GM12878 (cell line): ENCODE measurements around the gene LGALS8. TPM values are rescaled to one million over a fixed set of nuclear protein-coding genes. Genes with fewer than 3 reads are reported as not detected.

Experiments used
- ATAC-seq: fragments of 200-7000 bp; cut with Tn5 transposase; 3 replicates; pipeline ENCODE4 v1.9.1; 2020; ENCODE audit warnings: mild to moderate bottlenecking, moderate library complexity
- BruUV-seq: library from RNA; stranded (reverse); fragments of 400-500 nt; replicated peaks from 2 replicates; lab custom pipeline; 2021; lab: Mats Ljungman, UMichigan
- CTCF ChIA-PET: fragments of 300-600 bp; sonication (Branson Sonifier 250); formaldehyde crosslinking; extraction: SDS; loops from one replicate; lab custom pipeline; 2021; ENCODE audit warnings: inconsistent platforms; lab: Yijun Ruan, JAX
- POLR2A ChIA-PET: fragments of 350-600 bp; formaldehyde crosslinking; extraction: SDS; loops from one replicate; lab custom pipeline; 2021; ENCODE audit warnings: inconsistent platforms; lab: Charles Lee
- RAD21 ChIA-PET: fragments of 300-600 bp; sonication (Branson Sonifier 250); formaldehyde crosslinking; loops from one replicate; lab custom pipeline; 2023; ENCODE audit warnings: antibody characterized with exemption; ENCODE audit not compliant: unreplicated experiment; lab: Charles Lee
- SMC1A ChIA-PET: fragments of 300-600 bp; sonication (Branson Sonifier 250); formaldehyde crosslinking; loops from one replicate; lab custom pipeline; 2023; ENCODE audit not compliant: unreplicated experiment, uncharacterized antibody; lab: Charles Lee
- DNase-seq: peaks from one replicate; pipeline ENCODE4 v3.0.0-alpha.2; 2011; ENCODE audit warnings: low read depth, low spot score
- FAIRE-seq: peaks from 3 replicates; lab custom pipeline; 2011; peaks lifted over from hg19 to GRCh38; lab: Jason Lieb, UNC
- H2AFZ ChIP-seq: 2 replicates; pipeline ENCODE4 v1.6.0; 2011; ENCODE audit warnings: low read depth, low read length, control low read depth; ENCODE audit not compliant: control insufficient read depth
- H3K27ac ChIP-seq: 2 replicates; pipeline ENCODE4 v1.5.1; 2011; ENCODE audit warnings: control low read depth; ENCODE audit not compliant: control insufficient read depth, insufficient read depth
- H3K27me3 ChIP-seq, 2 experiments: replicated peaks in 1 of 2; 2 replicates each; pipeline versions ENCODE4 v1.6.0 to v1.6.1; 2011; ENCODE audit warnings: low read length in 1 of 2; ENCODE audit not compliant: control insufficient read depth in 2 of 2, insufficient read depth in 2 of 2
- H3K36me3 ChIP-seq, 2 experiments: 2 replicates each; pipeline ENCODE4 v1.5.1; 2011; ENCODE audit warnings: low read length in 1 of 2; ENCODE audit not compliant: control insufficient read depth in 2 of 2, insufficient read depth in 2 of 2
- H3K4me1 ChIP-seq: 2 replicates; pipeline ENCODE4 v1.6.1; 2011; ENCODE audit warnings: mild to moderate bottlenecking, low read length, moderate library complexity, mixed read lengths; ENCODE audit not compliant: control insufficient read depth, insufficient read depth
- H3K4me2 ChIP-seq: 2 replicates; pipeline ENCODE4 v1.6.0; 2011; ENCODE audit warnings: control low read depth; ENCODE audit not compliant: control insufficient read depth, insufficient read depth
- H3K4me3 ChIP-seq: fragments of 200-600 bp; sonication (generic); 2 replicates; pipeline ENCODE4 v1.5.1; 2016
- H3K79me2 ChIP-seq: 2 replicates; pipeline ENCODE4 v1.6.0; 2011; ENCODE audit warnings: low read length; ENCODE audit not compliant: control insufficient read depth, insufficient read depth
- H3K9ac ChIP-seq: 2 replicates; pipeline ENCODE4 v1.8.0; 2011; ENCODE audit warnings: low read length, control low read depth, mixed read lengths; ENCODE audit not compliant: control insufficient read depth, insufficient read depth
- H3K9me3 ChIP-seq: replicated peaks from 3 replicates; pipeline ENCODE4 v1.5.1; 2011; ENCODE audit warnings: mild to moderate bottlenecking, low read length; ENCODE audit not compliant: control insufficient read depth, insufficient read depth
- H4K20me1 ChIP-seq: 2 replicates; pipeline ENCODE4 v1.6.0; 2011; ENCODE audit not compliant: control insufficient read depth, insufficient read depth
- ATF7 ChIP-seq: fragments of 450-650 bp; IDR thresholded peaks from 2 replicates; pipeline ENCODE4 v1.6.1; 2016; ENCODE audit warnings: low read depth, mild to moderate bottlenecking
- CHD1 ChIP-seq: IDR thresholded peaks from 2 replicates; pipeline ENCODE4 v1.6.1; 2012; ENCODE audit warnings: low read depth, low read length, improper control_type of control experiment
- DPF2 ChIP-seq: fragments of 450-650 bp; IDR thresholded peaks from 2 replicates; pipeline ENCODE4 v1.6.1; 2017; ENCODE audit warnings: mild to moderate bottlenecking
- EP300 ChIP-seq, 2 experiments: fragments of 150-350 bp in 1 of 2; IDR thresholded peaks; 2 replicates each; pipeline ENCODE4 v1.6.1; 2011 to 2012; ENCODE audit warnings: low read depth in 2 of 2, low read length in 2 of 2, borderline replicate concordance in 1 of 2, improper control_type of control experiment in 1 of 2, inconsistent platforms in 1 of 2; ENCODE audit not compliant: control insufficient read depth in 1 of 2
- FOXK2 ChIP-seq: fragments of 450-650 bp; IDR thresholded peaks from 2 replicates; pipeline ENCODE4 v1.6.1; 2017; ENCODE audit warnings: mild to moderate bottlenecking, moderate library complexity
- MTA2 ChIP-seq: fragments of 450-650 bp; IDR thresholded peaks from 2 replicates; pipeline ENCODE4 v1.6.1; 2016; ENCODE audit warnings: low read depth, mild to moderate bottlenecking, moderate library complexity
- MYC ChIP-seq: IDR thresholded peaks from 2 replicates; pipeline ENCODE4 v1.6.1; 2011; ENCODE audit warnings: mild to moderate bottlenecking, low read length, moderate library complexity, inconsistent platforms; ENCODE audit not compliant: insufficient read depth, insufficient replicate concordance, insufficient read length, severe bottlenecking
- POLR2AphosphoS5 ChIP-seq: IDR thresholded peaks from 2 replicates; pipeline ENCODE4 v1.6.1; 2011; ENCODE audit warnings: mild to moderate bottlenecking, low read length, inconsistent platforms
- POU2F2 ChIP-seq: IDR thresholded peaks from 3 replicates; pipeline ENCODE4 v1.6.1; 2011; ENCODE audit warnings: low read depth, mild to moderate bottlenecking, low read length, borderline replicate concordance
- ZNF384 ChIP-seq: IDR thresholded peaks from 2 replicates; pipeline ENCODE4 v1.6.1; 2012; ENCODE audit warnings: low read depth, mild to moderate bottlenecking, low read length, improper control_type of control experiment, borderline replicate concordance
- WGBS: methylation state at CpG from one replicate; pipeline ENCODE4 v1.1.6; 2016; ENCODE audit warnings: low lambda C conversion rate; ENCODE audit not compliant: insufficient replicate concordance, insufficient coverage; ENCODE audit errors: missing lambda C conversion rate; 5-methylcytosine and 5-hydroxymethylcytosine counted together
- in situ Hi-C: fragments of 300-500 bp; cut with MboI; formaldehyde crosslinking; loops from 9 replicates; pipeline ENCODE4 v1.14.3; 2018; ENCODE audit warnings: mixed read lengths
- intact Hi-C: fragments of 100-400 bp; cut with micrococcal nuclease; formaldehyde crosslinking; loops from one replicate; pipeline ENCODE4 v1.14.2; 2022; ENCODE audit not compliant: unreplicated experiment
- polyA plus RNA-seq, 11 experiments: library from polyadenylated mRNA; depleted of rRNA in 4 of 11; unstranded in 6 of 11; stranded (reverse) in 5 of 11; fragments of >200 nt; fragmentation: Nextera tagmentation in 4 of 11; fragmentation: Illumina TruSeq in 1 of 11; extraction: Ambion mirVana in 4 of 11; extraction: Trizol in 1 of 11; gene quantifications; 1 replicate in 1 of 11; 2 replicates in 10 of 11; pipeline versions ENCODE4 v1.2.1 to v1.2.3, GENCODE V29; 2011 to 2016; ENCODE audit warnings: inconsistent platforms in 2 of 11, missing spikeins in 2 of 11, low read depth in 1 of 11
- total RNA-seq, 4 experiments: library from RNA; depleted of rRNA in 3 of 4; stranded (reverse); fragments of >200 nt in 3 of 4; fragmentation: Illumina TruSeq in 1 of 4; extraction: Trizol in 1 of 4; gene quantifications; 2 replicates each; pipeline versions ENCODE4 v1.2.1 to v1.2.3, GENCODE V29; 2013 to 2021
- TF ChIP-seq, protein P1 (sequence below): fragments of 450-650 bp; conservative IDR thresholded peaks from 2 replicates; pipeline ENCODE4 v1.6.1; 2017; ENCODE audit warnings: mild to moderate bottlenecking, moderate library complexity

The LGALS8 gene
- total and polyA plus RNA-seq, 10 of the 15 experiments (the other 5 are each of a cell fraction or from before 2014, with no cell fraction given) = 15.4 to 86.5 (median 19.2) TPM

DNA sequence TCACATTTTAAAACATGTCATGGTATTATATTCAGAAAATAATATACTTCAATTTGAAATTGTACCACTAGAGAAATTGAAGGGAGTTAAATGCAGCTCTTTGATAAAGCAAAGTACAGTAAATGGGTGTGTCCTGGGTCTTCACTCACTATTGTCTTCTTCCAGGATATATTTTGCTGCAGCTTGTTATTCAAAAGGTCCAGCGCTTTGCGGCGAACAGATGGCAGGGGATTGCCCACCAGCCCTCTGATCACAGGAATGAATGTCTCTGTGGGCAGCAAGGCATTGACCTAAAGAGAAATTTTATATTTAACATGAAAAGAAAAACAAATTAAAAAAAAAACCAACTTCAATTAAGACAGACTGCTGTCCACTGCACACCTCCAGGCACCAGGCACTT, 35.1 kb downstream of the LGALS8 start (continued):
- TF ChIP-seq CHD1 (no peak), POLR2AphosphoS5 (no peak), ATF7 (no peak), FOXK2 (no peak)

DNA sequence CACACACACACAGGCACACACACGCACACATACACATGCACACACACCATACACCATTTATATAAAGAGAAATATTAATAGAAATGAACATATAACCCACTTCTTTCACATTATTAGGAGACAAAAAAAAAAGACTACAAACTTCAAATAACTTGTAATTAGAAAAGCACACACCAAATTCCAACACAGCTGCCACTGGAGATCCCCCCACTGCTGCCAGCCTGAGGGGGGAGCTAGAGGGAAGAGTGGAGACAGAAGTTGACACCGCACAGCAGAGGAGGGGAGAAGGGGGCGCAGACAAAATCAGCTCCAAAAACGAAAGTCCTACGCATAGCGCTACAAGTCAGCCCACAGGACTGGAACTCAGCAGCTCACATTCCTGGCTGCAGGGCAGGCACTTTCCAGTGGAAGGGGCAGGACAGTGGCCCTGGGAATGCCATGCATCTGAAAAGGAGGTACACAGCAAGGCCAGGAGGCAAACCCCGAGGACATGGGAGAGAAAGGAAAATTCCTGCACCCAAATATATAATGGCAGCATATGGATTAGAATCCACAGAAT, 36.5 kb downstream of the LGALS8 start:
- no peak for TF ChIP-seq ZNF384
- no peak for TF ChIP-seq DPF2
- TF ChIP-seq, protein P1, sequence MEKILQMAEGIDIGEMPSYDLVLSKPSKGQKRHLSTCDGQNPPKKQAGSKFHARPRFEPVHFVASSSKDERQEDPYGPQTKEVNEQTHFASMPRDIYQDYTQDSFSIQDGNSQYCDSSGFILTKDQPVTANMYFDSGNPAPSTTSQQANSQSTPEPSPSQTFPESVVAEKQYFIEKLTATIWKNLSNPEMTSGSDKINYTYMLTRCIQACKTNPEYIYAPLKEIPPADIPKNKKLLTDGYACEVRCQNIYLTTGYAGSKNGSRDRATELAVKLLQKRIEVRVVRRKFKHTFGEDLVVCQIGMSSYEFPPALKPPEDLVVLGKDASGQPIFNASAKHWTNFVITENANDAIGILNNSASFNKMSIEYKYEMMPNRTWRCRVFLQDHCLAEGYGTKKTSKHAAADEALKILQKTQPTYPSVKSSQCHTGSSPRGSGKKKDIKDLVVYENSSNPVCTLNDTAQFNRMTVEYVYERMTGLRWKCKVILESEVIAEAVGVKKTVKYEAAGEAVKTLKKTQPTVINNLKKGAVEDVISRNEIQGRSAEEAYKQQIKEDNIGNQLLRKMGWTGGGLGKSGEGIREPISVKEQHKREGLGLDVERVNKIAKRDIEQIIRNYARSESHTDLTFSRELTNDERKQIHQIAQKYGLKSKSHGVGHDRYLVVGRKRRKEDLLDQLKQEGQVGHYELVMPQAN = no peak
- no peak for TF ChIP-seq POU2F2
- no peak for TF ChIP-seq MTA2
- no peak for TF ChIP-seq MYC
- no peak for TF ChIP-seq EP300 (IDR thresholded peaks at IDR 0.05; ENCODE audit: borderline replicate concordance in 1 of 2, control insufficient read depth in 1 of 2, low read depth in 2 of 2, low read length in 2 of 2)
- ChIA-PET POLR2A (no interaction called here), RAD21 (no interaction called here), SMC1A (interaction anchor here (2.0 kb wide), 1 partner anchor 9 kb away, joined by 5 read pairs; no protein-coding TSS in a partner anchor), CTCF (no interaction called here)
- FAIRE-seq = no peak
- peaks cover 11 to 36% of the 10 kb centered on the region in 2 experiments; a peak in 3 of 4 replicates for H3K36me3 ChIP-seq
- no peaks in the 10 kb centered on the region for H3K4me1 ChIP-seq
- H3K9me3 ChIP-seq = no peaks in the 10 kb centered on the region
- H3K27me3 ChIP-seq = no peaks in the 10 kb centered on the region
- DNase-seq = no peak
- H3K4me2 ChIP-seq = no peak overlapping the region
- WGBS = 95% methylated on average over 7 of the region's 7 CpGs
- H3K9ac ChIP-seq = no peak overlapping the region
- H3K27ac ChIP-seq = no peak overlapping the region
- H3K4me3 ChIP-seq = no peak overlapping the region
- no TSS peak for BruUV-seq
- H3K79me2 ChIP-seq = no peaks in the 10 kb centered on the region
- in situ Hi-C loops (no loop called here), intact Hi-C loops (no loop called here)
- no peaks in the 10 kb centered on the region for H4K20me1 ChIP-seq
- H2AFZ ChIP-seq = no peak overlapping the region
- no peak for ATAC-seq
